ENCODE data around the gene BCR. TPM values are rescaled to one million over a fixed set of nuclear protein-coding genes. Genes with fewer than 3 reads are reported as not detected.

Gene BCR
- total RNA-seq, 1 donor from 2014 or later = 69.0 TPM

DNA sequence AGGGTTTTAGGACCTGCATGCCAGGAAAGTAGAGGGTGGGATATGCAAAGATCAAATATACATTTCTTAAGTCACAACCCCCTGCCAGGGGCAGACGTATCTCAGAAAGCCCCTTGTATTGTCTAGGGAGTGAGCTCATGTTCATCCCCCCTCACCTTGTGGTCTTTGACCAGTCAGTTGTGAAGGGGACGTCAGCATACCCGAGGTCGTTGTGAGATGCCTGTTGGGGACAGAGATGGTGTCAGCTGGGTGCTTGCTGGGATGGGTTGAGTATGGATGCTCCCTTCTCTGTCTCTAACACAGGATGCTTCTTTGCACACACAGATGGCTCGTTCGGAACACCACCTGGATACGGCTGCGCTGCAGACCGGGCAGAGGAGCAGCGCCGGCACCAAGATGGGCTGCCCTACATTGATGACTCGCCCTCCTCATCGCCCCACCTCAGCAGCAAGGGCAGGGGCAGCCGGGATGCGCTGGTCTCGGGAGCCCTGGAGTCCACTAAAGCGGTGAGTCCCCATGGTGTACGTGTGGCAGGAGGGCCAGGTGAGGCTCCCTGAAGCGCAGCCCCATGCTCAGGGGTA is 73.3 kb downstream of the BCR start:
- no peak overlapping the region for H3K4me3 ChIP-seq (ENCODE audit: low read depth, low read length)
- TF ChIP-seq, protein P1, sequence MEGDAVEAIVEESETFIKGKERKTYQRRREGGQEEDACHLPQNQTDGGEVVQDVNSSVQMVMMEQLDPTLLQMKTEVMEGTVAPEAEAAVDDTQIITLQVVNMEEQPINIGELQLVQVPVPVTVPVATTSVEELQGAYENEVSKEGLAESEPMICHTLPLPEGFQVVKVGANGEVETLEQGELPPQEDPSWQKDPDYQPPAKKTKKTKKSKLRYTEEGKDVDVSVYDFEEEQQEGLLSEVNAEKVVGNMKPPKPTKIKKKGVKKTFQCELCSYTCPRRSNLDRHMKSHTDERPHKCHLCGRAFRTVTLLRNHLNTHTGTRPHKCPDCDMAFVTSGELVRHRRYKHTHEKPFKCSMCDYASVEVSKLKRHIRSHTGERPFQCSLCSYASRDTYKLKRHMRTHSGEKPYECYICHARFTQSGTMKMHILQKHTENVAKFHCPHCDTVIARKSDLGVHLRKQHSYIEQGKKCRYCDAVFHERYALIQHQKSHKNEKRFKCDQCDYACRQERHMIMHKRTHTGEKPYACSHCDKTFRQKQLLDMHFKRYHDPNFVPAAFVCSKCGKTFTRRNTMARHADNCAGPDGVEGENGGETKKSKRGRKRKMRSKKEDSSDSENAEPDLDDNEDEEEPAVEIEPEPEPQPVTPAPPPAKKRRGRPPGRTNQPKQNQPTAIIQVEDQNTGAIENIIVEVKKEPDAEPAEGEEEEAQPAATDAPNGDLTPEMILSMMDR (conservative IDR thresholded peaks at IDR 0.05; ENCODE audit: low read depth, low read length) = no peak
- no peak for DNase-seq (ENCODE audit: low read depth)

DNA sequence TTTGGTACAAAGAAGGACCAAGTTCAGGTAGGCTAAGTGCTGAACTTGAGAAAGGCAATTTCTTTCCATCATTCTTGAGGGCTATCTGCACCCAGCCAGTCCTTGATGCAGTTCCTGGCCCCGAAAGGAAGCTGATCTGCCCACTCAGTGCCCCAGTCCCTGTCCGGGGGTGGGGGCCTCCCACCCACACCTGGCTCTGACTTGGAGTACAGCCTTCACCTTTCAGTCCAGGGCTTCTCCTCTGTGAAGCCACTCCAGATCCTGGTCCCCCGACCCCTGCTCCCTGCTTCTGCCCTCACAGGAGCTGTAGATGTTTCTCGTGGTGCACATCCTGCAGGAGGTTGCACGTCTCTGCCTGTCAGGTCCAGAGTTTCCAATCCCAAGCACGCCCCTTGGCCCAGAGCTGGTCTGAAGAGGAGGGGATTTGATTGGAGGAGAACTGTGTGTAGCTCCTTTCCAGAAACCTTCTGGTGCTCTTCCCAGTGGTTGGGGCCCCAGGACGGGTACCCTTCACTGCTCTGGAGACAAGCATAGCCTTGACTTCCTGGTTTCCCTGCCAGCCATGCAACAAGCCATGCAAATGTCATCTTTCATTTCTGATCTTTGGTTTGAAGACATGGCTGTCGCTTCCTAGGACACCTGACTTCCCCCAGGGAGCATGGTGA is 75.3 kb downstream of the BCR start:
- DNase-seq (ENCODE audit: low read depth) = no peak
- H3K4me3 ChIP-seq (ENCODE audit: low read depth, low read length) = no peak overlapping the region
- TF ChIP-seq, protein P1 (conservative IDR thresholded peaks at IDR 0.05; ENCODE audit: low read depth, low read length) = no peak

- no peak overlapping the region for H3K4me3 ChIP-seq (ENCODE audit: low read depth, low read length)
- TF ChIP-seq, protein P1 (conservative IDR thresholded peaks at IDR 0.05; ENCODE audit: low read depth, low read length) = no peak
- DNase-seq (ENCODE audit: low read depth) = no peak
Observed at GRCh38 chr22:23256171-23256932, 76.0 kb downstream of the BCR start.

GRCh38 chr22:23256986-23257888 is 76.9 kb downstream of the BCR start:
- no peak overlapping the region for H3K4me3 ChIP-seq (ENCODE audit: low read depth, low read length)
- DNase-seq (ENCODE audit: low read depth) = no peak
- TF ChIP-seq, protein P1 (conservative IDR thresholded peaks at IDR 0.05; ENCODE audit: low read depth, low read length) = no peak

DNA sequence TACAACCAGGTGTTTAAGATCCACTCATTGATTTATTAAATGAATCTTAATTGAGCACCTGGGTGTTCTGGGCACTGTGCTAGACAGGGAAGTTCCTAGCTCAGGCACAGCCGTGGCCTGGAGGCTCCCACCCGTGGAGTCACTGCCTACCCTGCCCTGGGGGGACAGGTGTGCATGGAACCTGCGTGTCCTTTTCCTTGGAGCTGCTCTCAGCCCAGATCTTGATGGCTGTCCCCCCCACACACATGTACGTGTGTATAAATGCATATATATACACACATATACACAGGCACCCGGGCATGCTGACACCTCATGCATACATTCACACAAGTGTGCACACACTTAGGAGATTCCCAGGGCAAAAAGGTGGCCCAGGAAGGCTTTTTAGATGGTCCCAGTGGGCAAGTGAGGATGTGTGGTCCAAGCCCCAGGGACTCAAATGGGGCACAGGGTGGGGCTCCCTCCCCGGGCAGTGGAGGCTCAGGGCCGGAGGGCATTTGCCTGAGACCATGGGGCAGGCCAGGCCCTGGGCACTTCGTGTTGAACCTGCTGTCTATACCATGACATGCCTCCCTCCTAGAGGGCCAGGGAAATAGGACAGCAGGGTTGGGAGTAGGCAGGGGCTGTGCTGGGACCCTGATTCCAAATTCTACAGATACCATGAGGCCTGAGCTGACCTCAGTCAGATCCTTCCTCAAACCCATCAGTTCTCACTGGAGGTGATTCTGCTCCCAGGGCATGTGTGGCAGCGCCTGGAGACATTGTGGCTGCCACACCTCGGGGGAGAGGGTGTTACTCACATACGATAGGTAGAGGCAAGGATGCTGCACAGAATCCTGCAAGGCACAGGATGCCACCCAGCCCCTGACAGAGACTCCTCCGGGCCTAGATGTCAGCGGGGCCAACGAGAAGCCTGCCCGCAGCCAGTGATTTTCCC is 77.8 kb downstream of the BCR start:
- TF ChIP-seq, protein P1 (conservative IDR thresholded peaks at IDR 0.05; ENCODE audit: low read depth, low read length) = no peak
- H3K4me3 ChIP-seq (ENCODE audit: low read depth, low read length) = no peak overlapping the region
- DNase-seq (ENCODE audit: low read depth) = no peak

GRCh38 chr22:23258826-23259170 is 78.5 kb downstream of the BCR start:
- H3K4me3 ChIP-seq (ENCODE audit: low read depth, low read length) = no peak overlapping the region
- TF ChIP-seq, protein P1 (conservative IDR thresholded peaks at IDR 0.05; ENCODE audit: low read depth, low read length) = no peak
- no peak for DNase-seq (ENCODE audit: low read depth)
